IPS-18a (cell line): ENCODE results near the gene DLEC1.
"Not testable (repeated sequence)": the region's sequence is repeated elsewhere in the genome, so short reads cannot be mapped to it uniquely, and the experiment has no call there.

ENCODE experiments used
- H3K27ac ChIP-seq: one replicate; pipeline ENCODE4 v1.5.1; 2013; ENCODE audit warnings: low read length
- H3K27me3 ChIP-seq: one replicate; pipeline ENCODE4 v1.6.1; 2013; ENCODE audit warnings: mild to moderate bottlenecking, low read length; ENCODE audit not compliant: control insufficient read depth, insufficient read depth
- H3K36me3 ChIP-seq: one replicate; pipeline ENCODE4 v1.6.1; 2013; ENCODE audit warnings: low read depth, low read length; ENCODE audit not compliant: control insufficient read depth
- H3K4me1 ChIP-seq: one replicate; pipeline ENCODE4 v1.6.1; 2013; ENCODE audit warnings: low read depth, low read length; ENCODE audit not compliant: control insufficient read depth
- H3K4me3 ChIP-seq: one replicate; pipeline ENCODE4 v1.5.1; 2013; ENCODE audit warnings: low read length
- H3K9ac ChIP-seq: one replicate; pipeline ENCODE4 v1.6.1; 2013; ENCODE audit warnings: mild to moderate bottlenecking, low read length, moderate library complexity
- H3K9me3 ChIP-seq: one replicate; pipeline ENCODE4 v1.6.1; 2013; ENCODE audit warnings: low read depth, low read length; ENCODE audit not compliant: control insufficient read depth

Gene DLEC1

GRCh38 chr3:38083871-38084333 is 44.9 kb downstream of the DLEC1 start:
- Histone ChIP-seq H3K4me3 (no peak overlapping the region), H3K4me1 (no peaks in the 10 kb centered on the region), H3K27ac (no peak overlapping the region), H3K9me3 (peaks cover 6% of the 10 kb centered on the region), H3K9ac (no peak overlapping the region), H3K36me3 (no peaks in the 10 kb centered on the region), H3K27me3 (no peaks in the 10 kb centered on the region)

- peaks cover 6% of the 10 kb centered on the region for H3K9me3 ChIP-seq
- no peak overlapping the region for H3K4me3 ChIP-seq
- no peaks in the 10 kb centered on the region for H3K4me1 ChIP-seq
- no peak overlapping the region for H3K27ac ChIP-seq
- H3K27me3 ChIP-seq = no peaks in the 10 kb centered on the region
- no peaks in the 10 kb centered on the region for H3K36me3 ChIP-seq
- no peak overlapping the region for H3K9ac ChIP-seq
Measured at GRCh38 chr3:38084334-38085310, 45.6 kb downstream of the DLEC1 start.

- Histone ChIP-seq H3K9ac (no peak overlapping the region), H3K4me3 (no peak overlapping the region), H3K36me3 (no peaks in the 10 kb centered on the region), H3K27ac (no peak overlapping the region), H3K27me3 (no peaks in the 10 kb centered on the region), H3K4me1 (no peaks in the 10 kb centered on the region), H3K9me3 (peaks cover 6% of the 10 kb centered on the region)
Measured at GRCh38 chr3:38085311-38085942, 46.4 kb downstream of the DLEC1 start.

GRCh38 chr3:38085943-38086324 is 46.9 kb downstream of the DLEC1 start:
- Histone ChIP-seq H3K4me3 (no peak overlapping the region), H3K27ac (no peak overlapping the region), H3K9me3 (peaks cover 6% of the 10 kb centered on the region), H3K36me3 (no peaks in the 10 kb centered on the region), H3K4me1 (no peaks in the 10 kb centered on the region), H3K9ac (no peak overlapping the region), H3K27me3 (no peaks in the 10 kb centered on the region)

GRCh38 chr3:38086496-38086895 is 47.5 kb downstream of the DLEC1 start:
- H3K27ac ChIP-seq = no peak overlapping the region
- no peaks in the 10 kb centered on the region for H3K36me3 ChIP-seq
- H3K27me3 ChIP-seq = no peaks in the 10 kb centered on the region
- no peaks in the 10 kb centered on the region for H3K4me1 ChIP-seq
- no peak overlapping the region for H3K9ac ChIP-seq
- H3K9me3 ChIP-seq = peaks cover 6% of the 10 kb centered on the region
- no peak overlapping the region for H3K4me3 ChIP-seq

- not testable (repeated sequence) for H3K27me3 ChIP-seq, H3K36me3 ChIP-seq, H3K4me1 ChIP-seq, H3K27ac ChIP-seq, H3K4me3 ChIP-seq, H3K9ac ChIP-seq, H3K9me3 ChIP-seq
Measured at GRCh38 chr3:38087278-38087677, 48.3 kb downstream of the DLEC1 start.

- Histone ChIP-seq H3K27me3 (no peaks in the 10 kb centered on the region), H3K9ac (no peak overlapping the region), H3K9me3 (peaks cover 6% of the 10 kb centered on the region), H3K4me3 (no peak overlapping the region), H3K27ac (no peak overlapping the region), H3K36me3 (no peaks in the 10 kb centered on the region), H3K4me1 (no peaks in the 10 kb centered on the region)
Measured at GRCh38 chr3:38088126-38089078, 49.4 kb downstream of the DLEC1 start.

GRCh38 chr3:38089163-38089562 is 50.2 kb downstream of the DLEC1 start:
- Histone ChIP-seq H3K4me1 (no peaks in the 10 kb centered on the region), H3K27ac (no peak overlapping the region), H3K27me3 (no peaks in the 10 kb centered on the region), H3K9ac (no peak overlapping the region), H3K9me3 (peaks cover 3% of the 10 kb centered on the region), H3K4me3 (no peak overlapping the region), H3K36me3 (no peaks in the 10 kb centered on the region)

- Histone ChIP-seq H3K9ac (no peak overlapping the region), H3K4me3 (no peak overlapping the region), H3K27me3 (no peaks in the 10 kb centered on the region), H3K4me1 (no peaks in the 10 kb centered on the region), H3K36me3 (no peaks in the 10 kb centered on the region), H3K9me3 (no peaks in the 10 kb centered on the region), H3K27ac (no peak overlapping the region)
Measured at GRCh38 chr3:38090453-38090852, 51.4 kb downstream of the DLEC1 start.

- H3K27me3 ChIP-seq = no peaks in the 10 kb centered on the region
- no peak overlapping the region for H3K27ac ChIP-seq
- H3K4me3 ChIP-seq = no peak overlapping the region
- H3K9me3 ChIP-seq = no peaks in the 10 kb centered on the region
- no peaks in the 10 kb centered on the region for H3K36me3 ChIP-seq
- H3K4me1 ChIP-seq = peaks cover 13% of the 10 kb centered on the region
- no peak overlapping the region for H3K9ac ChIP-seq
Measured at GRCh38 chr3:38094999-38095398, 56.0 kb downstream of the DLEC1 start.
